ENCODE data around the gene CYP27B1.

GRCh38 chr12:57797933-57798332 is 31.1 kb upstream of the CYP27B1 start:
- TF ChIP-seq CTCF (IDR thresholded peaks at IDR 0.05) = no peak
- TF ChIP-seq POLR2A (IDR thresholded peaks at IDR 0.05) = no peak
